Stimulated activated CD4-positive, alpha-beta T cell treated with anti-CD3 and anti-CD28 coated beads, Interleukin-1b, Interleukin-23, amount 100 ng/mL, for 1 hour (primary cell): ENCODE measurements around the gene PLEKHG3.

Experiments
- DNase-seq, 2 donors: peaks; one replicate each; pipeline ENCODE4 v3.0.0-alpha.2; 2020; ENCODE audit warnings: low read depth in 2 of 2

The PLEKHG3 gene

DNA sequence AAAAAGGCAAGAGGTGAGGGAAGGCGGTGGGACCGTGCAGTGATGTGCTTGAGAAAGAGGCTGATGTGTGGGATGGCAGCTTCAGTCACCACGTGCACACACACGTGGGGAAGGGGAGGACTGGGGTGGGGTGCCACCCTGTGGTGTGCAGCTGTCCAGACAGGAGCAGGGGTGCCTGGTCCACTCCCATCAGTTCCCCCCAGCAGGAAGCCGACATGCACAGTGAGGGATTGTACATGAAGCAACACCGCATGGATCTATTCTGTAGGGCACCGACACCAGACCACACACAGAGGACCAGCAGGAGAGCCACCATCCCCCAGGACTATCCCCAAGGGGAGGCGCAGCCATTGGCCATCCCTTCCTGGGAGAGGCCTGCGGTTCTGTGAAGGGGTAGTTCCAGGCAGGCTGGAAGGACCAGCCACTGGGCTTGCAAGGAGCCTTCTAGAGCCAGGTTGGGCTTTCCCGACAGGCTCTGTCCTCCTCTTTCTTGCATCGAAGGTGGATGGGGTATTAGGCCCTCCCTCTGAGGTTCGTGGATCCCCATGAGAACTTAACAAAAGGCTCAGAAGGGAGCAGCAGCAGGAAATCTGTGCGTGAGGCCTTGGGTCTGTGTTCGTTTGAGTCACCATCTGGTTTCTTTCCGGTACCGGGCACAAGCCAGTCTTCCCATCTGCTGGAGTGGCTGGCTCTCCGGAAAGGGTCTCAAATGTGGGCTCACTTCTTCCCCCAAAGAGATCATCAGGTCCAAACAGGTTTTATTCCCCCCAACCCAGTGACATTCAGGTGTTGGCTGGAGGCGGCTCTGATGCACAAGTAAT, 59.8 kb downstream of the PLEKHG3 start:
- no peak for DNase-seq

DNA sequence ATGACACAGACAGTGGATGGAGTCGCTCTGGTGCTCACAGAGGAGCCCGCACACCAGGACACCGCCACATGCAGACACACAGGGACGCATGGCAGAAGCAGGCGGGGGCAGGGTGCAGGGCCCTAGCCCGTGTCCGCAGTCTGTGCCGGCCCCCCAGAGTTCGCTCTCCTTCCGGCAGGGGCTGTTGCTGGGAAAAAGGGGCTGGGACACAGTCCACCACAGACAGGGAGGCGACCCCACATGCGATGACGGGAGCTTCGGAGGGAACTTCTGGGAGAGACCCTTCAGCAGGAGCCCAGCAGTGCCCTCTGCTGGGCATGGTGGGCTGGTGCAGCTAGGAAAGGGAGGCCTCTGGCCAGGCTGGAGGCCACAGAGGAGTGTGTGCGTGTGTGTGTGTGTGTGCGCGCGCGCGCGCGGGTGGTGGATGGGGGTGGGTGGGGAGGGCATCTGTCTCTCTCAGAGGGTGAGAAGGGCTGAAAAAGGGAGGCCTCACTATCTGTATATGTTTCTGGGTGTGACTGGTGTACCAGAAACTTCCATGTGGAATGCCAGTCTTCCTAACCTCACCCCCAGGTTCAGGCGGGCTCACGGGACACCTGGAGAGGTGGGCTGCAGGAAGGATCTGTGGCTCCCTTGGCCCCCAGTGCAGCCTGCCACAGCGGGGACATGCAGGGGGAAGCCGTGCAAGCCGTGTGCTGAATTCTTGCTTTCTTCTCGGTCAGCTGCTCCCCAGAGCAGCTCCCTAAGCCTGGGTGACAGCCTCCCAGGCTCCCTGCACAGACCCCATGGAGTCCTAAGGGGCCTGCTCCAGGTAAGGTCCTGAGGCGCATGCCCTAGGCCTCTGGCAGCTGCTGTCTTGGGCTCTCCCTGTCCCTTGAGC, 60.7 kb downstream of the PLEKHG3 start:
- peak; percentile 20 to 32 for DNase-seq

DNA sequence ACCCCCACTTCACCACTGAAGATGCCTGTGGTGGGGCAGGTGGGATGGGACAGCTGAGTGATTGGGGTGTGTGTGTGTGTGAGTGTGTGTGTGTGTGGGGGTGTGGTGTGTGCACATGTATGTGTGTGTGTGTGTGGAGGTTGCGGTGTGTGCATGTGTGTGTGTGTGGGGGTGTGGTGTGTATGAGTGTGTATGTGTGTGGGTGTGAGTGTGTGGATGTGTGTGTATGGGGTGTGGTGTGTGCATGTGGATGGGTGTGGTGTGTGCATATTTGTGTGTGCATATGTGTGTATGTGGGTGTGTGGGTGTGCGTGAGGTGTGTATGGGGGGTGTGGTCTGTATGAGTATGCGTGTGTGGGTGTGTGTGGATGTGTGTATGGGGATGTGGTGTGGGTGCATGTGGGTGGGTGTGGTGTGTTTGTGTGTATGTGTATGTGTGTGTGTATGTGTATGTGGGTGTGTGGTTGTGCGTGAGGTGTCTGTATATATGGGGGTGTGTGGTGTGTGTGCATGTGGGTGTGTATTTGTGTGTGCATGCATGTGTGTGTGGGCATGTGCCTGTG, 61.6 kb downstream of the PLEKHG3 start:
- DNase-seq = no peak

DNA sequence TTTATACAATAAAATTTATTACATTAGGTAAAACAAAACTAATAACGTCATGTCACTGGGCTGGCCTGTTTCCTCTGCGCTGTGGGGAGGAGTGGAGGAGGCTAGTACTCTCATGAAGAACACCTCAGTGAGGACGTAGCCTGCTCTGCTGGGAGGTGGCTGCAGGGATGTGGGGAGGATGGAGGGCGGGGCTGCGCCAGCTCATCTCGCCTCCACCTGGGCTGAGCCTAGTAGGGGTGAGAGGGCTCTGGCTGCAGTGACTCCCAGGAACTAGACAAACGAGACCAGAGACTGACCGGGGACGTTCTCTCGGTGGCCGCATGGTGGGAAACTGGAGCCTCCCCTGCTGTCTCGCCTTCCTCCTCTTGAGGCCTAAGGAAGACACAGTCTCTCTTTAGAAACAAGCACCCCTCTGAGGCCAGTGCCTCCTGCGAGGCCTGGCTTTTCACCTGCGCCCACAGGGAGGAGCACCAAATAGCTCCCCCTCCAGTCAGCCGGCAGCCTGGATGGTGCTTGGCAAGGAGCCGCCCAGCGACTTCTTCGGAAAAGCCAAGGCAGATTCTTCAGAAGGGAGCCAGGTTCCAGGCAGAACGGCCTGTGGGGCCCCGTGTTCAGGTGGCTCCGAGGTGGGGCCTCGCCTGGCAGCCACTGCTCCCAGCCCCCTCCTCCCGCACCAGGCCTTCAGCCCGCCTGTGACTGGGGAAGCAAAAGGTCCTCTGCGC, 62.4 kb downstream of the PLEKHG3 start:
- DNase-seq = no peak

DNA sequence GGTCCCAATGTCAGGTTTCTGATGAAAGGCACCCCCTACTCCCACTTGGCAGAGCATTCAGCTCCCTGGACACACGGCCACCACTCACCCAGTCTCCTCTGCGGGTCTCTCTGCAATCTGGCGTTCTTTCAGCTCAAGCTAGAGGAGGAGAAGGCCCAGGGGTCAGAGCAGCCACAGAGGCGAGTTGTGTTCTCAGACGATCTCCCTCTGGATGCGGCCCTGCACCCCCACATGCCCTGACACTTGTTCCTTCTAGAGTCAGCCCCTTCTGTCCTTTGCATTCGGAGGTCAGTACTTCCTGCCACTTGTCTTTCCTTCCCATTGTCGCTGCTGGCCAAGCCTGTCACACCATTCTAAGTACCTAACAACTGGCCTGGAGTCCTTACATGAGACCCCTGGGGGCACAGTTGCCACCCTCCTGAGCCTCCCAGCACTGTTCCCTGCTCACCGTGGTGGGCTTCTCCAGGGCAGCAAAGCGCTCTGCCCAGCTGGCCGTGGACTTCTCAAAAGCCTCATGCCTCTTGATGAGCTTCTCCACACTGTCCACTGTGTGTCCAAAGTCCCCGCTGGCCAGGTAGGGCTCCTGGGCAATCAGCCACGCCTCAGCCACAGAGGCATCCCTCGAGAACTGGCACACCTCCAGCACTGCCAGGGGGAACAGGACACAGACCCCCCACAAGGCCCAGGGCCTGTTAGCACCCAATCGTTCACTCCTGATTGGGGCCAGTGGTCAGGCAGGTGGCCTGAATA, 63.2 kb downstream of the PLEKHG3 start:
- no peak for DNase-seq

DNA sequence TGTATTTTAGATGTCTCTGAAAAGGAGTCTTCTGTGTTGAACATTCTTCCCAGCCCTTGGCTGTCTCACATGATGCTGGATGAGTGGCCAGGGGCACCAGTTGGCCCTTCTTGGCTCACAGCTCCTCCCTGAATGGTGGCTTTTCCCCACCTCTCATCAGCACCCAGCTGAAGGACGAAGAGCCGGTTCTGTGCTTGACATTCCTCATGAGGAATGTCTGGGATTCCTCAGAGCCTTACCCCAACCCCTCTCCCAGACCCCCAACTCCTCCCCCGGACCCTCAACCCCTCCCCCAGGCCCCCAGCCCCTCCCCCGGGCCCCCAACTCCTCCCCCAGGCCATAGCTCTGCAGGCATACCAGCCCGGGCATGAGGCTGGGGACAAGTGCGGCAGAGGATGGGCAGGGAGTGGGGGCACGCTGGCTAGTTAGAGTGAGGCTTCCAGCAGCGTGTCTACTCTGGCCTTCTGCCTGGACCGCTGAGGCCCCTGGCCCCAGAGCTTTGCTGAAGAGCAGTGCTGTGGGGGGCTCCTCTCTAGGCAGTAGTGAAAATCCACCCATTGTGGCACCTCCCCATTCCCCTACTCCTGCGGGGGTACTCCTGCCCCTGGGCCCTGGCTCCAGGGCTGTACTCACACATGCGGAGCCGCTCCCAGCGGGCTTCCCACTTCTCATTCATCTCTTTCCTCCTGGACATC, 64.3 kb downstream of the PLEKHG3 start:
- DNase-seq = no peak

DNA sequence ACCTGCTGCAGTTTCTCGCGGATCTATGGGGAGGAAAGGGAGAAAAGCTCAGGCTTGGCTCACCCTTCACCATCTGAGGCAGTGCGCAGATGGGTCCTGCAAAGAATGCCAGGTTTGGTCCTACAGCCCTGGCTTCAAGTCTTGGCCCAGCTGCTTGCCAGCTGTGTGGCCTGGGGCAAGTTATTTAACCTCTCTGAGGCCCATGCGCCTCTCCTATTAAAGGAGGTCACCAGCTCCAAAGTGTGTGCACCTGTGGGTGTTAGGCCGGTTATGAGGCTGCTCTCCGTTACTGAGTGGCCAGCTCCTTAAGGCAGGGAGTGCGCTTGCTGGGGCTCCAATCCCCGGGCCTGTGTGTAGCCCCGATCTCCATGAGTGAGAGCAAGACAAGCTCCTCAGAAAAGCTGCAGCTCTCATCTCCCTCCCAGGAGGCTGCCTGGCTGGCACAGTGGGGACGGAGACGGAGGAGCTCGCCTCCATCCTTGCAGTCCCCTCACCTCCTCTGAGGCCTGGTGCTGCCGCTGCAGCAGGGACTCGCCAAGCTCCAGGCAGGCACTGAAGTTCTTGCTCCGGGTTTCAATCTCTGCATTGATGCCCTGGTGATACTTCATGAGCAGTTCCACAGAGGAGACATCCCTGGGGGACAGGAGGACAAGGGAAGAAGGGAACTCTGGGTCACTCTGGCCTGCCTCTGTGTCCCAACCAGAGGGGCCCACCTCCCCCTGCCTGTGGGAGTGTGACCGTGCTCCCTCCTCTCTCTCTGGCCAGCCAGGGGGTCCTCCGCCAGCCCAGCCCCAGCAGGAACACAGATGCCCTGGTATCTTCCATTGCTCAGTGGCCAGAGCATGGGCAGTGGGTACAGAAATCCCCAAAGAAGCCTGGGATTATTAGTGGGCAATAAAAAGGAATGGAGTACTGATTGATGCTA, 65.1 kb downstream of the PLEKHG3 start:
- DNase-seq = no peak

DNA sequence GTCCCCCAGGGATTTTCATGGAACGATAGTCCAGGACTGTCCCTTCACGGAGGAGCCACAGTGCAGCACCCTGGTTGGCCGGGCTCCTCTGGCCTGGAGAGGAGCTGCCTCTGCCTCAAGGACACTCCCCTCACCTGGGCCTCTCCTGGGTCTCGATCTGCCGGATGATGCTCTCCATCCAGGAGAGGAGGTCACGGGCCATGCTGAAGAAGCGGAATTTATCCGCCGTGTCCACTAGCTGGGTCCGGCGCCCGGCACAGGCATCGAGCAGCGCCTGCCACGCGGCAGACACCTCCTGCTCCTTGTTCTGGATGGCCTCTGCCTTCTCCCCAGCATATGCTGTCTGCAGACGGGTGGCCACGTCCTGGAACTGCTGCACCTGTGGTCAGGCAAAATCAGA, 66.5 kb downstream of the PLEKHG3 start:
- no peak for DNase-seq

DNA sequence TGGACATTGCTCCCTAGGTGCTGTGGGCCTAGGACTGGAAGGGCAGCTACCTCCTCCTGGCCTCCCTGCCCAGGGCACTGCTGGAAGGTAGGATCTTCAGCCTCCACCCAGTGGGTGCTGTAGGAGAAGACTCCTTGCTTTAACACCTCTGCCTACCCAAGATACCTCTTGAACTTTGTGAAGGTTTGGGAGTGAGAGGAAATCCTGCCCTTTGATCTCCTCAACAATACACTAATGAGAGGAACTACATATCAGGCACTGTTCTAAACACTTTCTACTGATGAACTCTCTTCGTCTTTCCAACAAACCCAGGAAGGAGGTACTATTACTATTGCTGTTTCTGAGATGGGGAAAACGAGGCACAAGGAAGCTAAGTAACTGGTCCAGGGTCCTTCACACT, 66.9 kb downstream of the PLEKHG3 start:
- DNase-seq = no peak

DNA sequence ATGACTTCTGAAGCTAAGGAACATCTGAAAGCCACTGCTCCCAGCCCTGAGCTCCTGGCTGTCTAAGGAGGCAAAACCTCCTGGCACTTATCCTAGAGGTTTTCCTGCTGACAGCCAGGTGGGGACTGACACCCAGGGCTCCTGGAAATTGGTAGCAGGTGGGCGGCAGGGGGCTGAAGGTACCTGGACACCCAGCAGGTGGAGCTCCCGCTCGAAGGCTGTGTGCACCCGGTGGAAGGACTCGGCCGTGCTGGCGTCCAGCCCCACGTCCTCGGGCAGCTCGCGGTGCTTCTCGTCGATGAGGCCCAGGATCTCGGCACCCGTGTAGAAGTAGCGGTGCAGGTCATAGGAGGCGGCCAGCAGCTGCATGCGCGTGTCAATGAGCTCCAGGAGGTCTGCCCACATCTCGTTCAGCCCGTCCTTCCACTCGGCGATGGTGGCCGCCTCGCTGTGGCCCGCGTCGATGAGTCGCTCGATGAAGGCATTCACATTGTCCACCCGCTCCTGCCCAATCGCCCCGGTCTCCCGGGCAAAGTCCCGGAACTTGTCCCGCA, 68.2 kb downstream of the PLEKHG3 start:
- DNase-seq = no peak

DNA sequence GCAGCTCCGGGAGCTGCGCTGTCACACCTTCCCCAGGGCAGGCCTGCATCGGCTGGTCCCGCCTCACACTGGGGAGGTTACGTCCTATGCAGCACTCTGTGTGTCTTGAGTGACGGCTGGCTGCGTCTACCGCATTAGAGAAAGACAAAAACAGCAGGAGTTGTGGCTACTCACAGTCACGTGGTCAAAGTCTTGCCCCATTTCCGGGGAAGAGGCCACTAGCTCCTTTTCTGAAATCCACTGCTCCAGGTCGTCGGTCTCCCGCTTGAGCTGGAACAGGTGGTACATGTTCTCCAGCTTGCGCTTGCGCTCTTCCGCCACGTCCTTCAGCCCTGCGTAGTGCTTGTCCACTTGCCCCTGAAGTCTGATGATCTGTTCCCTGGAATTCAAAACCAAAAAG, 68.8 kb downstream of the PLEKHG3 start:
- DNase-seq = no peak

DNA sequence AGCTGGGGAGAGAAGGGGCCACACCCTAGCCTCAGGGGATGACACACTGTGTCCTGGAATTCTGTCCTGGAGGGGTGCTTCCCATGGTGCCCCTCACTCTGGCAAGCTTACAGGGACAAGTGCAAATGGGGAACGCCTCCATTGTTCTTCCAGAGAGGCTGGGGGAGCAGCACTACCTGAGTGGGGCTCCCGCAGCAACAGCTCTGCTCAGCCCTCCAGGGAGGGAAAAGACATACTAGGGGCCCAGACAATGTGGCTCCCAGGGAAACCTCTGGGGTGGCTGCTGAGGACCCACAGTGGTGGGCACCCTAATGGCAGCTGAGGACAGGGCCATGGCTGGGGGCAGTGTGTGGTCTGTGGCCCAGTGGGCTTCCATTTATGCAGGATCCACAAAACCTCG, 69.4 kb downstream of the PLEKHG3 start:
- DNase-seq = no peak

DNA sequence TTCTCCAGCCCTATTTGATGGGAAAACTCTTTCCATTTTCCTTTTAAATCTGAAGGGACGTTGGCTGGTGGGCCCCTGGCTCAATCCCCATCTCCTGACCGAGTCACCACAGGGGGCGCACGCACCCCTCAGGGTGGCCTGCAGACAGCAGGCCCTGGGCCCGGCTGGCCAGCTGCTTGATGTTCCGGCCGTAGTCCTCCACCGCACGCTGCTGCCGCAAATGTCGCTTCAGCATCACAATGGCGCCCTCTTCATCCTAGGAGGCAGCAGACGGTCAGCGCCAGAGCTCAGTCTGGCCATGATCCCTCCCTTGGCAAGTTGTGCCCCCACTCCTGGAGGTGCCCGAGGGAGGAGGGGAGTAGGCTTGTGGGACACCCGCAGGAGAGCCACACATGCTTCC, 70.0 kb downstream of the PLEKHG3 start:
- no peak for DNase-seq

DNA sequence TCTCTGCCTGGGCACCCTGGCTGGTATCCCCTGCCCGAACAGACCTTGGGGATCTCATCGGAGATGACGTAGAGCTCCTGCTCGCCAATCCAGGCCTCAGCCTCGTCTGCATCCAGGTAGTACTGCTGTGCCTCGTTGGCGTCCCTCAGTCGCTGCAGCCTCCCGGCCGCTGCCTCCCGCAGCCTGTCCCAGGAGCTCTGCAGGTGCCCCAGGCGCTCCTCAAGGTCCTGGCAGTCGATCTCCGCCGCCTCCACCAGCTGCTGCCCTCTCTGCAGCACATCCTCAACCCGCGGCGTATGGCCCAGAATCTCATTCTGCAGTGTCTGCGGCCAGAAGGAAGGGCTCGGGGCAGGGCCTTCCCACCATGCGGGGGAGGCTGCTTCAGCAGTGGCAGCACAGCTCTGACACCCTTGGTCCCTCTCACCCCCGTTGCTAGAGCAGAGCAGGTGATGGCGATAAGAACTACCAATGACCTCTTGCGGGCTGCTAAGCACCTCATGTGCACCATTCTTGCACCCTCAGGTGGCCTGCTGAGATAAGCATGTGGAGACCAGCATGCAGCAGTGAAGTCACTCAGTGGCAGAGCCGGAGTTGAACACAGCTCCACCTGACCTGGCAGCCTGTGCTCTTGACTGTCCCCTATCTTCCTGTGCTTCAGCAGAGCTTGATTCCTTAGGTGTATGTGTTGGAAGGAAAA, 71.0 kb downstream of the PLEKHG3 start:
- no peak for DNase-seq

DNA sequence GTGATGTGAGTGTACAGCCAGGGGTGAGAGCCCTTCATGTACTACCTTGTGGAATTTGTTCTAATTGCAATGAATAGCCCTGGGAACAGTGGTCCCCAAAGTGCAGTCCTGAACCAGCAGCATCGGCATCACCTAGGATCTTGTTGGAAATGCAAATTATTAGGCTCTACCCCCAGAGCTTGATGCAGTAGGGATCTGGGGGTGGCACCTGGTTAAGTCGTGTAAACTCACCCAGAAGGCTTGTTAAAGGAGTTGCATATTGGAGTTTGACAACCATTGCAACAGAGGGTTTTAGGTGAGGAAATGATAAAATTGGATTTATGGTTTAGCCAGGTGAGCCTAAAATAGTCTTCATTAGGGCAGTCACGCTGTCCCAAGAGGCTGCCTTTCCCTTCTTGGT, 73.2 kb downstream of the PLEKHG3 start:
- DNase-seq = no peak

DNA sequence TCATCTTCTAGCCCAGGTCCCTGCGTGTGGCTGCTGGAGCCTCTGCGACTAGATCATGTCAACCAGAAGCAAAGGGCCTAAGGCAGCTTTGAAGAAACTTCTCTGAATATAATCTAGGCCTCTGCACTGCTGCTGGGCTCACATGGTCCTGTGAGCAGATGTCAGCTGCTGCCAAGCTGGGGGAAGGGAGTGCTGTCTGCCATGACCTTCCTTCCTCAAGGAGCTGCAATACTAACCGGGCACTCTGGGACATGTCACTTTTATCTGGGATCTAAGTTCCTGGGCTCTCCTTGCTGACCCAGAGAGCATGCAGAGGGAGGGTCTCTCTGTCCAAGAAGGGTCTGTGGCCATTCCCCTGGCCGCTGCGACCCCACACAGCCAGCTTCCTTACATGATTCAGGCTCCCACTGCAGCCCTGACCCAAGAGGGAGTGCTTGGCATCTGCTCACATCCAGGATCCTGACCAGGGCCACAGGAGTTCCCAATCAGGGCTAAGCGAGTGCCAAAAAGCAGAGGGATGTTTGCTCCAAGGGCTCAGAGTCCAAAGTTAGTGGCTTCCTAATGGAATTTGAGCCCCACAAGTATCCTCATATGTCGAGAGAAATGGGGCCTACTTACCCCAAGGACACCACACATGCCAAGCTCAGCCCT, 74.0 kb downstream of the PLEKHG3 start:
- DNase-seq = no peak

DNA sequence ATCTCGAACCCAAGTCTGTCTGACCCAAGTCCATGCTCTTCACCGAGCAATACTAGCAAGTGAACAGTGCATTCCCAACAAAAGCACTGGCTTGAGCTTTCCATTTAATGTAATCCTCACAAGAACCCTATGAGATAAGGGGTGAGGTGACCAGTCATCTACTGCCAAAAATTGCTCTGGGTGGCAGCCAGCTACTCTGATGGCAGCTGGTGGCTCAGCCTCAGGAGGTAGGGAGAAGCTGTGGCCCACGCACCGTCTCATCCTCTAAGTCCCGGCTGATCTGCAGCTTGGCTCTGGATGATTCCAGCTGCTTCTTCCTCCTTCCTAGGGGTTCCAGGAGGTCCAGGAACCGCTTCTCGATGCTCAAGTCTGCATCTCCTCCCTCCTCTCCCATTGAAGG, 75.2 kb downstream of the PLEKHG3 start:
- DNase-seq = no peak

DNA sequence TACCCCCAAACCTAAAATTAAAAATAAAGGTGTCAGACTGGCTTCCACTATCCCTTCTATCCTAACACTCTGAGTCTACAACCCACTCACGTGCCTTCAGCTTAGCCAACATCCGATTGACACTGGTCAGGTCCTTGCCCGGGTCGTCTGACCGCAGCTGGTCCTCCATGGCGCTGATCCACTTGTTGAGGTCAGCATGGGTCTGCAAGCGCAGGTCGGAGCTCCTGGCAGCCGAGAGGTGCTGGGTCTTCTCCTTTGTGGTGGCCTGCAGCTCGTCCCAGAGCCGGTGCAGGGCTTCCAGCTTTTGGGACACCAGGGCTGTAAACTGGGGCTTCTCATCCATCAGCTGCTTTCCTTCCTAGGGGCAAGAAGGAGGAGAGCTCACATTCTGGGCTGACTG, 78.0 kb downstream of the PLEKHG3 start:
- DNase-seq = no peak
